NOMO-1 treated with DMSO at 0.1 percent for 48 hours (cell line): ENCODE data around the gene GID8.

ENCODE experiments used
- DNase-seq: peaks from one replicate; lab custom pipeline; 2025; ENCODE audit not compliant: unreplicated experiment; lab: John Stamatoyannopoulos, UW

The GID8 gene

DNA sequence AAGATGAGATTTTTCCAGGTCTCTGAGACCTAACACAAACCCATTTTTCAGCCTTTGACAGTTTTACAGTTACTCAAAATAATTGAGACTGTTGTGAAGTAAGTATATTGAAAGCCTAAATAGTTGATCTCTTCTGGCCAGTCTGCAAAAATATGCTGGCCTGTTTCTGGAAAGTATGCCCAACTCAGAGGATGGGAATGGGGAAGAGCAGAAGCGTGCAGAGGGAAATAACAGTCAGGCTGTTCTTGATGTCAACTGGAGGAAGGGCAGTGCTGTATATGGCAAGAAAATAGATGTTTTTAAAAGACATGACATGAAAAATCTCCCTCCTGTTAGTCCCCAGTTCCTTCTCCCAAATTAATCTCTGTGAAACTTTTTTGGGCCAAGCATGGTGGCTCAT lies 3.8 kb downstream of the GID8 start:
- no peak for DNase-seq

DNA sequence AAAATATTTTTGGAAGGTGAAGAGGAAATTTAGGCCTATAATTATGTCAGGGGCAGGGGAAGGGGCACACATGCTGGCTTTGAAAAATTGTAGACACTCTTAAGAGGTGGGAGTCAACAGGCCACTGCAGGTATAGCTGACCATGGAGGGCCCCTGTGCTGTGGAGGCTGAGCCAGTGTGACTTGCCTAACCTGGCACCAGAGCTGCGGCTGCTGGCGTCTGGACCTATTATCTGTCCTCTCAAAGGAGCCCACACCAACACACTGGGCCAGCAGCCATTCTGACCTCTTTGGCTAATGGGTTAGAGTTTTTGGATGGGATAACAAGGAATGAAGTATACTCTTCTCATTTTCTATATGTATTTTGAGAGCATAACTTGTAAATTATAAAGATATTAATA lies 4.5 kb downstream of the GID8 start:
- DNase-seq, result no peak

DNA sequence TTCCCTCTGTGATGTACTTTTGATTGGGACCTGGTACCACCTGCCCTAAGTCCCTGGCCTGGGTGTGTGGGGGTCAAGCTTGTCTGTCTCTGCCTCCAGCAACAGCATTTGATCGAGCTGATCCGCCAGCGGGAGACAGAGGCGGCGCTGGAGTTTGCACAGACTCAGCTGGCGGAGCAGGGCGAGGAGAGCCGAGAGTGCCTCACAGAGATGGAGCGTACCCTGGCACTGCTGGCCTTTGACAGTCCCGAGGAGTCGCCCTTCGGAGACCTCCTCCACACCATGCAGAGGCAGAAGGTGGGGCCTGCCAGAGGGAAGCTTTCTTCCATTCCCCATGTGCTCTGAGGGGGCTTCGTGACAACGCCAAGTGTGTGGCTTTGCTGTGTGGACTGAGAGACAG lies 5.4 kb downstream of the GID8 start:
- DNase-seq, result no peak

DNA sequence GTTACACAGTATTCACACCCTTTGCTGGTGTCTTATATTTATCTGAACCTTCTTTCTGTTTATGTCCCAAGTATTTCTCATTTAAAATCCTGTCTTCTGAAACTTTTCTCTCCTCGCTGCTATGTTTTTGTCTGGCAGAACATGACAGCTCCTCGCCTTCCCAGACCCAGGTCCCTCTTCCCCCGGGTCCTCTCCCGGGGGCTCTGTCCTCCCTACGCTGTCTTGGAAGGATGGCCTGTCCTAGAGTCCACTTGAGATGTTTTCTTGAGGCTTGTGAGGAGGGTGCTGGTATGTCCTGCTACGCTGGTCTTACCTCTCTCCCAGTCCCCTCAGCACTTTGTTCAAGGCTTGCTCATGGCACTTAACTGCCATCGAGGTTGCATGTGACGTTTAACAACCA lies 6.2 kb downstream of the GID8 start:
- no peak for DNase-seq

DNA sequence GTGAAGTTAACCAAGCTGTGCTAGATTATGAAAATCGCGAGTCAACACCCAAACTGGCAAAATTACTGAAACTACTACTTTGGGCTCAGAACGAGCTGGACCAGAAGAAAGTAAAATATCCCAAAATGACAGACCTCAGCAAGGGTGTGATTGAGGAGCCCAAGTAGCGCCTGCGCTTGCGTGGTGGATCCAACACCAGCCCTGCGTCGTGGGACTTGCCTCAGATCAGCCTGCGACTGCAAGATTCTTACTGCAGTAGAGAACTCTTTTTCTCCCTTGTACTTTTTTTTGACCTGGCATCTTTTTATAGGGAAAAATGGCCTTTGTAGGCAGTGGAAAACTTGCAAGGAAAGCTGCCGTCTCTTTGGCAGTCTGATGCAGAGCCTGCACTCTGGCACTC lies 6.8 kb downstream of the GID8 start:
- DNase-seq, result no peak

DNA sequence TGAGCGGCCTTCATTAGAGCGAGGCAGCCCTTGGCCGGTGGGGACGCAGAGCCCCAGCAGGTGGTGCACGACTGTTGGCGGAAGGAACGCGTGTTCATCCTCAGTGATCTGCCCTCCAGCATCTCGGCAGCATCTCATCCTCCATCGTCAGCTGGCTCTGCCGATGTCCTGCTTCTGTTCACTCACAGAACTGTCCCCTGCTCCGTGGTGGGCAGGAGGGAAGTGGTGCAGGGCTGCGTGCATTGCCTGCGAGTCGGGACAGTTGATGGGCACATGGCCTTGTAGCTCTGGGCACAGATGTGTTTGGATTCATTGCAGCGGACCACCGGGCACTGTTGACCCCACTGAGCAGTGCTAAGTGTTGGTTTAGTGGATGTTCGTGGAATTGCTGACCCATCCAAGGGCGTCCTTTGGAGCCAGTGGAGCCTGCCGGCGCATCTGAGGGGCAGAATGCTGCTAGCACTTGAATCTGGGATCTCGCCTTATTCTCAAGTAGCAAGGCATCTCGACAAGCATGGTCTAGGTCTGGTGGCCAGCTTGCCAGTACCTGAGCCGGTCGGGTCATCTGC lies 7.9 kb downstream of the GID8 start:
- DNase-seq, result no peak

DNA sequence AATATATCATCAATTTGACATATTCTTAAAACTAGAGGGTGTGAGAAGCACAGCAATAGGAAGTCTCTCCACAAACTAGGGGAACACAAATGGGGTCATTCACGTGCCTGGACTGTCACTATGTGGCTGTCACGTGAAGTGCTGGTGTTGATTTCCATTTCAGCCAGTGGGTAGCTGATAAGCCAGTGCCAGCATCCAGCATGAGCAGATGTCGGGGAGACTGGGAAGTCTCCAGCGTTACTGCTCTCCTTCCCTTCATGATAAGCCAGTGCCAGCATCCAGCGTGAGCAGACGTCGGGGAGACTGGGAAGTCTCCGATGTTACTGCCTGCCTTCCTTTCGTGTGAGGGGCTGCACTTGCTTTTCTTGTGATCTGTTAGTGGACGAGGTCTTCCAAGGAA lies 9.0 kb downstream of the GID8 start:
- no peak for DNase-seq

DNA sequence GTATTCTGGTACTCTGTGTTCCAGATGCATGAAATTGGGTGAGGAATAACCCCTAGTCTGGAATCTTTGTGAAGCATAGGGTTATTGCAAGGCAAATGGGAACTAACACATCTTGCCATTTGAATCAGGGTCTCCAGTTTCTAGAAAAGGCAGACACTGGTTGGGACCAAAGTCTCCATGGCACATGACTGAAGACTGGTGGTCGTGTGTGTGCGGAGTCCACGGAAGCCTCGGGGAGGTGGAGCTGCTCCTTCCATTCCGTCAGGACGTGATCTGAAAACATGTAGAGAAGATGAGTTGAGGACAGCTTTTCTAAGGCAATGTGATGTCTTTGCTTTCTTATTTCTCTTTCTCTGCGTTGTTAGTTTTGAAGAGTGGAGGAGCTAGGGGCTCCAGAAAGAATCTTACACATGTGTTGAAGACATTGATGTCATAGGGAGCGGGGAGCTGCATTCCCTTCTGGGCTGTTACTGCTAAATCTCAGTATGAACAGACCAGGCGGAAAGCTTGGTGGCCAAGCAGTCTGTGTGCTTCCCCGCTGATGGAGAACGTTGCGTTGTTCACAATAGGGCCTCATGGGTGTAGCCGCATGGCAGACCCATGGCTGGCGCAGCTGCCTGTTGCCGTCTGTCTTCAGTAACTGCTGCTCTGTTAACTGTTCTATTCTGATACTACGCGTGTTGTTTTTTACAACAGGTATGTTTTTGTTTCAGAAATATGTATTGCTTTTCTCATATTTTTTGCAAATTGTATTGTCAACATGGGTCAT lies 9.8 kb downstream of the GID8 start:
- no peak for DNase-seq

DNA sequence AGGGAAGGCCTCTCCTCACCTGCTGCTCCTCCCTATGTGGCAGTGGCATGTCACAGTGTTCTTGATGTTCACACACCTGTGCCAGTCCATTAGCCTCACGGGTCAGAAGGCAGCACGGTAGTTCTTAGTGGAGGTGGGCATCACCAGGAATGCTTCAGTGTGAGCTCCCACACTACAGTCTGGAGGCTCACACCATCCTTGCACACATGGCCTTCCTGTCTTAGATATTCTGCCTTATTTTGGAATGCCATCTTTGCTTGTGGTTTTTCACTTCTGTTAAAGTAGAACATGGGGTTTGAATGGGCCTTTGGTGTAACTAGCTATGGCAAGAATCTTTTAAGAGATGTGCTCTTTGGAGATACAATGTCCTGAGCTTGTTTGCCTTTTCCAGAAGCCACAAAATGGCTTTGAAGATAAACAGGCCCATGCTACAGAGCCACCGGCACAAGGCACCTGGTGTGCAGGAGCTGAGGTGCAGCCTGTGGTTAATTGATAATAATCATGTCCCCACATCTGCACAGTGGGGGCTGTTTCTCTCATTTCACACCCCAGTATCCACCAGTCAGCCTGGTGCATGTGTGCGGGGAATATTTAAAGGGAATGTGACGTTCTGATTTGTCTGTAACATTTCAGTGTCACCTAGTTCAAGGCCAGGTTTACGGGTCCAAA lies 11.3 kb downstream of the GID8 start:
- DNase-seq, result no peak

DNA sequence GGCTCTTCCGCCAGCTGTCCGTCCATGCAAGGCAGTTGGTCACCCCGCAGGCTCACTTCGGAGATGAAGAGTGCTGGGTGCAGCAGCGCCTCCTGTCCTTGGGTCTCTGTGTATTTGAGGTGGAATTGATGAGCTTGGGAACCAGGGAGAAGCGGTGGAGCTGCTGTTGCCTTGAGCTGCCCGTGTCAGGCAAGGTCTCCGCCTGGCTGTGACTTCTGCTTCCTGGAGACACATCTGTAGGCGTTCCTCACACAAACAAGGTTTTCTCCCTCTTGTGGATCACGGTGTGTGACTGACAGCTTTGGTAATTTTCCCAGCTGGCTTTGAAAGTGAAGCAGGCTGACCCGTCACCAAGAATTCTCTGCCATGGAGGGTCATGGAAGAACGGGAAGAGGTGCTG lies 12.0 kb downstream of the GID8 start:
- DNase-seq, result no peak

DNA sequence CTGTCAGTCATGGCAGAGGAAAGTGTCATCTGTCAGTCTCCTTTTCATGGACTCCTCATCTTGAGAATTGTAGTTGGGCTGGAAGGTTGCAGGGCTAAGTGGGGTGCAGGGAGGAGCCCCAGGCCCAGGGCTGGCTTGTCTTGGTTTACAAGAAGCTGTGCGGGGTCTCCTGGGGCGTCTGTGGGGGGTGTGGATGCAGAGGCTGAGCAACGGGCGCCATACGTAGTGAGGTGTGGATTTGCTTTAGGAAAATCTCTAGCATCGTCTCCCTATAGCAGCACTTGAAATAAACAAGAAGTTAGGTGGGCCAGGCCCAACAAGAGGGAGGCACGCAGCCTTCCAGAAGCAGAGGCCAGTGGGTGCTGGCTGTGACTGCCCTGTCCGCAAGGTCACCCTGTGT lies 12.8 kb downstream of the GID8 start:
- no peak for DNase-seq

DNA sequence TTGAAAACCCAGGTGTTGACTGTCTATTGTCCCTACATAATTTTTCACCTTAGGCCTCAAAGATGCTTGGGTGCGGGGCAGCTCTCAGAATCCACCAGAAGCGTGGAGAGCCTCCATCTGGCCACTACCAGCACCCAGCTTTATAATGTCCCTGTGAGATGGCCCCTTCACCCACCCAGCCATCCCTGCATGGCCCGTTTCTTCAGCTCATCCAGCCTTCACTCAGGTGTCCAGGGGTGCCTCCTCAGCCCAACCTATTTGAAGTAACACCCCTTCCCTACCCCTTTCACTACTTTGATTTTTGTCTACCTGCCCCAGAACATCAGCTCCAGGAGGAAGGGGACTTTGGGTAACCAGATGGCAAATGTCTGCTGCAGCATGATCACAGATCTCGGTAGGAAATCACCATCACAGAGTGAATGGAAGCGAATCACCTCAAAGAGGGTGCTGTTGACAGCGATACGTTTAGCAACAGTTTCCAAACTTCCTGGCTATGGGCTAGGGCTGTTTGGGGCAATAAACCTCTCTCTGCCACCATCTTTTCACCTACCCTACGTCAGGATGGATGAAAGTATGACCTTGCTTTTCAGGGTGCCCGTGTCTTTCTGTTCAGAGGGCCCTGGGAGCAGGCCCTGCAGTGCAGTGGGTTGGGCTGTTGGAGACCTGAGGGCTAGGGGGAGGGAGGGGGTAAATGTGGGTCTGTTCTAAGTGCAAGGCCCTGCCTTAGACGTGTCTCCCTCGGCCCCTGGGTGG lies 13.4 kb downstream of the GID8 start:
- no peak for DNase-seq

DNA sequence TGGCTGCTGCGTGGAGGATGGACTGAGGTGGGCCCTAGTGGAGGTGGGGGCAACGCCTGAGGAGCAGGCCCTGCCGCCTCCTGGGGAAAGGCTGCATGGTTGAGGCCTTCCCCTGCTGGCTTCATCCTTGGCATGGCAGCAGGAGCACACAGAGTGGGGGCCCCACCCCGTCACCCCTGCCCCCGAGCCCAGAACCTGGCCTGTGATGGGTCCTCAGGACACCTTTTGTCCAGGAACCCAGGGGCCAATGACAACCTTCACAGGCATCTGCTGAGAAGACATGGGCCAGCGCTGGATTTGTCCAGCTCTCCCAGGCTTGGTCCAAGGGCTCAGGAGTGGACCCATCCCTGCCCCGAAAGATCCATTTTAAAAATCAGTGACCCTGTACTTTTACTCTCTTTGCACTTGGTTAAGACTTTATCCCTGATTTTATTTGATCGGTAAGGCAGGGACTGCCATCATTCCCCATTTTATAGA lies 14.0 kb downstream of the GID8 start:
- DNase-seq, result no peak

DNA sequence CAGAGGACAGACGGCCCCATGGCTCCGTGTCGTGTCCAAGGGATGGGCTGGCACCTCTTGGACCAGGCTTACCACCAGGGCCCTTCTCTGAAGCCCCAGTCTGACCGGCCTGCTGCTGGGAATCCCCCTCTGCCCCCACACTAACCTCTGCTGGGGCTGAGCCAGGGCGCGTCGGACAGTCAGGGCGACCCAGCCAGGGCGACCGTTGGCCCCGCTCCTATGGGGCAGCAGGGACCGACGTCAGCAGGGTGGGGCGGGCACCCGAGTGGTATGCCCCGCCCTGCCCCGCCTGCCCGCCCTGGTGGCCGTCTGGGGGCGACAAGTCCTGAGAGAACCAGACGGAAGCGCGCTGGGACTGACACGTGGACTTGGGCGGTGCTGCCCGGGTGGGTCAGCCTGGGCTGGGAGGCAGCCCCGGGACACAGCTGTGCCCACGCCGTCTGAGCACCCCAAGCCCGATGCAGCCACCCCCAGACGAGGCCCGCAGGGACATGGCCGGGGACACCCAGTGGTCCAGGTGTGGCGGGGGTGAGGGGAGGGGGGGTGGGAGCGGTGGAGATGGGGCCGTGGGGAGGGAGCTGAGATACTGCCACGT lies 14.5 kb downstream of the GID8 start, which contains the start of gene SLC17A9:
SLC17A9 (plus strand) TSS at position 337 of the 595 bp plus-strand sequence; CDS start at position 459, 122 bp downstream.
- peak; percentile 87 for DNase-seq

DNA sequence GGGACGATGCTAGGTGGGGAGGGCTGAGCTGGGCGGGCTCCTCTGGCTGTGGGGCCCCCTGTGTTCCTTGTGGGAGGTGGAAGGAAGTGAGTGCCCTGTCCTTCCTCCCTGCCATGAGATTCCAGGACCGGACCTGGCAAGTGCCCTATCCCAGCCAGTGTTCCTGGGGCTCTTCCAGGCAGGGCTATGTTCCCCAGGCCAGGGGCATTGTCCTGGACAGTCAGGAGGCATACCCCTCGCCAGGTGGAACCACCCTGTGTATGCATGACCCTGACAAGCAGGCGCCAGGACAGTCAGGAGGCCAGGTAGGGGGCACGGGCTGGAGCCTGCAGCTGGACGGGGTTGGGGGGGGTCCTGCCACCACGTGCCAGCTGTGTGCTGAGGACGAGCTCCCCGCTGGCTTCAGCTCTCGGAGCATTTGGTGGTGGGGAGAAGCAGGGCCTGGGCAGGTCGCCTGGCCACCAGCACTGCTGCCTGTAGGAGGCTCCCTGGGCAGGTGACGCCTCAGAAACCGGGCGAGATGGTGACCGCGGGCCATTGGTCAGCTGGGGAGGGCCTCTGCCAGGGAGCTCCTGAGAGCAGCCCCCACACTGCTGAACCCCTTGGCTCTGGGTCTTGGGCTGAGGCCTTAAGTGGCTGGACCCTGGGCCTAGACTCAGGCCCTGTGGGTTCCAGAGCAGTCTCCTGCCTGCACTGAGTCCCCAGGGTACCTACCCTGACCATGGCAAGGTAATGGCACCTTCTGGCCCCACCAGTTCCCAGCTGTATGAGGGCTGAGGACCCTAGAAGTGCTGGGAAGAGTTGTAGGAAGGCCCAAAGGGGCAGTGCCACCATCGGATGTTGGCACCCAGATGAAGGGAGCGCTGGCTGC lies 15.3 kb downstream of the GID8 start:
- DNase-seq, result peak; percentile 24

DNA sequence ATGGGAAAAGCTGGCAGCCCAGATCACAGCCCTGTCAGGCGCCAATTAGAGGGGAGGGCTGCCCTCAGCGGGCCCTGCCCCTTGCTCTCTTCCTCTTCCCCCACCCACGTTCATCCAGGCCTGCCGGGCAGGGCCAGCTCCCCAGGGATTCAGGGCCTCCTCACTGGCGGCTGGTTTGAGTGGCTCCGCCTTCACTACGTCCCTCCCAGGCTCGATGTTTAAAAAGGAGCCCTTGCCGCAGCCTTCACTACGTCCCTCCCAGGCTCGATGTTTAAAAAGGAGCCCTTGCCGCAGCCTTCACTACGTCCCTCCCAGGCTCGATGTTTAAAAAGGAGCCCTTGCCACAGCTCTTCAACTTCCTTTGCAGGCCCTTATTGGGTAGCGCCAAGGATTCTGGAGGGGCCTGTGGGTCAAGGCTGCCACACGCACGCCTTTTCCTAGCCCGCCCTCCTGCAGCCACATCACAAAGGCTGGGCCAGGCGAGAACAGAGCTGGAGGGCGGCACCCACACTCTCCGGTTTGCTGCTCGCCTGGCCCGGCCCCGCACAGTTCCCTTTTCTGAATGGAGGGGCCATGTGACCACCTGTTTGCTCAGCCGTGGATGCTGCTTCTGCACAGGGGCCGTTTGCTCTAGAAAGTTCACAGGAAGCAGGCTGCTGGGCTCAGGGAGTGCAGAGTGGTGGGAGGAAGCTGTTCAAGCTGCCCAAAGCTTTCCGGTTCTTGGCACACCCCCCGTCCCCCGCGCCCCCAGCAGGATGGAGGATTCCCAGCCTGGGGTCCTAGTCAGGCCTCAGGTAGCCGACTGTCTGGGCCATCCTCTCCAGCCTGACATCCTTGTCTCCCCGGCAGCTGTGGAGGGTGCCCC lies 16.1 kb downstream of the GID8 start:
- DNase-seq, result peak; percentile 97

DNA sequence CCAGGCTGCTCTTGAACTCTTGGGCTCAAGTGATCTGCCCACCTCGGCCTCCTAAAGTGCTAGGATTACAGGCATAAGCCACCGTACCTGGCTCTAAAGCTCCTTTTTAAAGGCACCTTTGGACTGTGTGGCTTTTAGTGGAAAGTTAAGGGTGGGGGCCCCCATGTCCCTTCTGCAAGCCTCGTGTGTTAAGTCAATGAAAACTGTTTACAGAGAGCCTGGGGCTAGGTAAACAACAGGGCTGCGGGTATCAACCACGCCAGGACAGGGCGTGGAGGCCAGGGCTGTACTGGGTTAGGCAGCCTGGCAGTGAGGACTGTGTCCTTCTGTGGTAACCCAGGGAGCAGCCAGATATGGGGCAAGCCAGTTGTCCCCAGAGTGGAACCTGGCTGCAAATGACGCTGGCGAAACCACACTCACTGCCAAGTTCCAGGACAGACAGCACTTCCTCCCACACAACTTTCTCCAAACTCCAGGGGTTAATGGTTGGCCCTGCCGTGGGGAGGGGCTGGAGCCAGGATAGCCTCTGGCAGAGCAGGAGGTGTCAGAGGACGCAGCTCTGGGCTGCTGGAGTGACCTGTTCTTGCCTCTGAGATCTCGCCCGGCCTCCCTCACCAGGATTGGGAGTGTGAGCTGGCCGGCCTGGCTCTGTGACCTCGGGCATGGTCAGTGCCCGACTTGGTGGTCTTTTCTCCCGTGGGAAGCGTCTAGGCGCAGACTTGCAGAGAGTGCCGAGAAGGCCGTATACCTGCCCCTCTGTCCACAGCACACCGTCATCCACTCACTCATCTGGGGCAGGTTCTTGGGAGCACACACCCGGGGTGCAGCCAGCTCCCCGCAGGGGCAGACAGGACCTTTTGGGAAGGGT lies 17.8 kb downstream of the GID8 start:
- no peak for DNase-seq
